Activated T-helper 9 cell treated with anti-CD3 and anti-CD28 coated beads, Interleukin-2, amount 50 U/mL, for 16 hours (primary cell): Measurements from ENCODE around the gene TWSG1.
"Not testable (repeated sequence)": the region's sequence is repeated elsewhere in the genome, so short reads cannot be mapped to it uniquely, and the experiment has no call there.

Experiments used
- DNase-seq: peaks from one replicate; pipeline ENCODE4 v3.0.0-alpha.2; 2020; ENCODE audit warnings: low read depth

TWSG1 gene

GRCh38 chr18:9335697-9336045, 1.1 kb downstream of the TWSG1 start:
- DNase-seq: no peak

- DNase-seq: no peak
These were observed 2.3 kb downstream of the TWSG1 start for GRCh38 chr18:9336827-9337226.

GRCh38 chr18:9337873-9338272, 3.3 kb downstream of the TWSG1 start:
- no peak for DNase-seq

- no peak for DNase-seq
These were observed 5.9 kb downstream of the TWSG1 start for GRCh38 chr18:9340472-9340871.

GRCh38 chr18:9343577-9343976, 9.0 kb downstream of the TWSG1 start:
- DNase-seq: no peak

- no peak for DNase-seq
These were observed 12.2 kb downstream of the TWSG1 start for GRCh38 chr18:9346775-9347174.

GRCh38 chr18:9348079-9348671, 13.6 kb downstream of the TWSG1 start:
- no peak for DNase-seq

- no peak for DNase-seq
These were observed 14.2 kb downstream of the TWSG1 start for GRCh38 chr18:9348766-9349165.

- no peak for DNase-seq
These were observed 19.0 kb downstream of the TWSG1 start for GRCh38 chr18:9353596-9353995.

- DNase-seq: no peak
These were observed 19.7 kb downstream of the TWSG1 start for GRCh38 chr18:9354256-9354655.

GRCh38 chr18:9356976-9357375, 22.4 kb downstream of the TWSG1 start:
- DNase-seq: no peak

GRCh38 chr18:9359796-9360195, 25.2 kb downstream of the TWSG1 start:
- no peak for DNase-seq

GRCh38 chr18:9361191-9361590, 26.6 kb downstream of the TWSG1 start:
- no peak for DNase-seq

GRCh38 chr18:9362869-9363268, 28.3 kb downstream of the TWSG1 start:
- DNase-seq: no peak

- DNase-seq: no peak
These were observed 29.7 kb downstream of the TWSG1 start for GRCh38 chr18:9364242-9364641.

GRCh38 chr18:9365406-9365805, 30.8 kb downstream of the TWSG1 start:
- no peak for DNase-seq

GRCh38 chr18:9366126-9366714, 31.6 kb downstream of the TWSG1 start:
- no peak for DNase-seq

- not testable (repeated sequence) for DNase-seq
These were observed 38.7 kb downstream of the TWSG1 start for GRCh38 chr18:9373254-9373653.

- DNase-seq: no peak
These were observed 44.5 kb downstream of the TWSG1 start for GRCh38 chr18:9379118-9379517.

- no peak for DNase-seq
These were observed 45.5 kb downstream of the TWSG1 start for GRCh38 chr18:9380101-9380500.

GRCh38 chr18:9380621-9381395, 46.2 kb downstream of the TWSG1 start:
- DNase-seq: no peak

GRCh38 chr18:9386879-9387278, 52.3 kb downstream of the TWSG1 start:
- no peak for DNase-seq

- DNase-seq: no peak
These were observed 53.3 kb downstream of the TWSG1 start for GRCh38 chr18:9387891-9388290.

- DNase-seq: no peak
These were observed 55.1 kb downstream of the TWSG1 start for GRCh38 chr18:9389706-9390105.
